Hepatic stellate cell (primary cell): ENCODE results near the gene NFATC2.

Source experiments
- DNase-seq: peaks from one replicate; pipeline ENCODE4 v3.0.0; 2011; ENCODE audit warnings: low spot score

Gene NFATC2

GRCh38 chr20:51374456-51374830, 168.1 kb downstream of the NFATC2 start:
- no peak for DNase-seq

- no peak for DNase-seq
Observed at GRCh38 chr20:51373713-51374455, 168.6 kb downstream of the NFATC2 start.

- no peak for DNase-seq
Observed at GRCh38 chr20:51372966-51373365, 169.6 kb downstream of the NFATC2 start.

GRCh38 chr20:51372176-51372803, 170.2 kb downstream of the NFATC2 start:
- DNase-seq, result peak; percentile 87

GRCh38 chr20:51371720-51372119, 170.8 kb downstream of the NFATC2 start:
- no peak for DNase-seq

GRCh38 chr20:51369503-51369902, 173.0 kb downstream of the NFATC2 start:
- DNase-seq, result no peak

- no peak for DNase-seq
Observed at GRCh38 chr20:51368461-51369211, 173.9 kb downstream of the NFATC2 start.

GRCh38 chr20:51366155-51366886, 176.2 kb downstream of the NFATC2 start:
- DNase-seq, result peak; percentile 92

- DNase-seq, result peak; percentile 86
Observed at GRCh38 chr20:51365670-51366069, 176.8 kb downstream of the NFATC2 start.

GRCh38 chr20:51363813-51364212, 178.7 kb downstream of the NFATC2 start:
- no peak for DNase-seq

- DNase-seq, result no peak
Observed at GRCh38 chr20:51363378-51363777, 179.1 kb downstream of the NFATC2 start.

GRCh38 chr20:51362254-51362653, 180.3 kb downstream of the NFATC2 start:
- DNase-seq, result no peak

GRCh38 chr20:51361258-51361657, 181.3 kb downstream of the NFATC2 start:
- no peak for DNase-seq

GRCh38 chr20:51360451-51361201, 181.9 kb downstream of the NFATC2 start:
- peak; percentile 91 for DNase-seq

GRCh38 chr20:51359947-51360346, 182.6 kb downstream of the NFATC2 start:
- DNase-seq, result no peak

- no peak for DNase-seq
Observed at GRCh38 chr20:51359401-51359800, 183.1 kb downstream of the NFATC2 start.

GRCh38 chr20:51358032-51358724, 184.3 kb downstream of the NFATC2 start:
- DNase-seq, result no peak

GRCh38 chr20:51357543-51357942, 185.0 kb downstream of the NFATC2 start:
- DNase-seq, result no peak

- no peak for DNase-seq
Observed at GRCh38 chr20:51356871-51357270, 185.6 kb downstream of the NFATC2 start.

GRCh38 chr20:51354769-51355319, 187.7 kb downstream of the NFATC2 start:
- peak; percentile 74 for DNase-seq
